Central memory CD8-positive, alpha-beta T cell (primary cell): ENCODE measurements around the gene HERC5.

ENCODE experiments used
- ATAC-seq: fragments of 150-1000 bp; cut with Tn5 transposase; replicated peaks from 2 replicates; pipeline ENCODE4 v1.10.0; 2022; ENCODE audit warnings: mild to moderate bottlenecking, moderate FRiP score, moderate number of reproducible peaks; ENCODE audit not compliant: poor library complexity, severe bottlenecking; ENCODE audit errors: extremely low read depth
- DNase-seq, 2 donors: peaks; one replicate each; pipeline ENCODE4 v3.0.0; 2021; ENCODE audit warnings: low spot score in 2 of 2
- H3K27ac Mint-ChIP-seq: one replicate; pipeline ENCODE4 v1.8.0; 2022; ENCODE audit warnings: low read depth, mild to moderate bottlenecking, moderate library complexity, mixed read lengths
- H3K27me3 Mint-ChIP-seq: one replicate; pipeline ENCODE4 v1.8.0; 2022; ENCODE audit warnings: mixed read lengths
- H3K36me3 Mint-ChIP-seq: one replicate; pipeline ENCODE4 v1.8.0; 2022; ENCODE audit warnings: mild to moderate bottlenecking, moderate library complexity, mixed read lengths; ENCODE audit not compliant: insufficient read depth
- H3K4me1 Mint-ChIP-seq: one replicate; pipeline ENCODE4 v1.8.0; 2022; ENCODE audit warnings: mixed read lengths
- H3K4me3 Mint-ChIP-seq: one replicate; pipeline ENCODE4 v1.8.0; 2022; ENCODE audit warnings: mild to moderate bottlenecking, moderate library complexity, mixed read lengths
- H3K9me3 Mint-ChIP-seq: one replicate; pipeline ENCODE4 v1.8.0; 2022; ENCODE audit warnings: mixed read lengths

HERC5 gene

DNA sequence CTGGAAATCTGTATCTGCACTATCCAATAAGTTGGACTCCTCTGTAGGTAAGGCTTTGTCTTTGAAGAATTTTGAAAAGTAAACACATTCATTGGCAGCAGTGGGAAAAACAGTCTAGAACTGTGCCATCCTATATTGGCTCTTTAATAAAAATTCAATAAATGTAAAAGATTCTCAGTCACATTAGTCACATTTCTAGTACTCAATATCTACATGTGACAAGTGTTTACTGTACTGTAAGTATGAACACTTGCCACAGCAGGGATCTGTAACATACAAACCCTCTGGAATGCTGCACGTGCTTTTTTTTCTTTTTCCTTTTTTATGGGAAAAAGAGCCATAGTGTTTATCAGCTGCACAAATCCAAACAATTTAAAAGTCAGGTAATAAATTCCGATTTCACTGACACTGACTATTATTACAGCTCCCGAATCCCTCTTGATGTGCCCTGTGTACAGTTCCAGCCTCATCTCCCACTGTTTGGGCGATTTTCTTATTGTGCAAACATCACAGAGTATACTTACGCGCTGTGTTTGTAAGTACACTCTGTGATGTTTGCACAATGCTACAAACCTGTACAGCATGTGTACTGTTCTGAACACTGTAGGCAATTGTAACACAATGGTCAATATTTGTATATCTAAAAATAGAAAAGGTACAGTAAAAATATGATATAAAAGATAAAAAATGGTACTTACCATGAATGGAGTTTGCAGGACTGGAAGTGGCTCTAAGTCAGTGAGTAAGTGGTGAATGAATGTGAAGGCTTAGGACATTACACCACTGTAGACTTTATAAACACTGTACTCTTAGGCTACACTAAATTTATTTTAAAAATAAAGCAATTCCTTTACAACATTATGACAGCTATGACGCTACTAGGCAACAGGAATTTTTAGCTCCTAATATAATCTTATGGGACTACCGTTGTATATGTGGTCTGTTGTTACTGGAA is 57.9 kb downstream of the HERC5 start:
- DNase-seq (no peak), ATAC-seq (no peak)
- H3K4me1 Mint-ChIP-seq = no peaks in the 10 kb centered on the region
- no peak overlapping the region for H3K27ac Mint-ChIP-seq
- no peak overlapping the region for H3K4me3 Mint-ChIP-seq
- peaks cover 4% of the 10 kb centered on the region for H3K36me3 Mint-ChIP-seq
- peaks cover 11% of the 10 kb centered on the region for H3K27me3 Mint-ChIP-seq
- H3K9me3 Mint-ChIP-seq = no peaks in the 10 kb centered on the region

DNA sequence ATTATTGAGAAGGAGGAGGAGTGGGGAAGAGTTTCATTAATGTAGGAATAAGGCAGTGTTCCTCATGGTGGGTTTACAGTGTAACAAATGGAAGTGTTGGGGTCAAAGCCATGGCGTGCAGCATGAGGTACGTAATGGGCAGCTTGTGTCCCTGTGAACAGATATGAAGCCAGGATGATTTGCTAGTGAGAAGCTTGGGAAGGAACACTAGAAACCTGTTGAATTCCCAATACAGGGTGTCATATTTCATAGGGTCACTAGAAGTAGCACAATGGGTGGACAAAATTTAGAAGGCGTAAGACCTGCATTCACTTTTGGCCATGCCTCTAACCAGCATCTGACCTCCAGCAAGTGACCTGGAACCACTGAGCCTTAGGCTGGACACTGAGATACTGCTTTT is 59.8 kb downstream of the HERC5 start:
- H3K4me3 Mint-ChIP-seq = no peak overlapping the region
- H3K27ac Mint-ChIP-seq = no peak overlapping the region
- DNase-seq = no peak
- H3K4me1 Mint-ChIP-seq = peaks cover 11% of the 10 kb centered on the region
- peaks cover 11% of the 10 kb centered on the region for H3K27me3 Mint-ChIP-seq
- ATAC-seq = no peak
- no peaks in the 10 kb centered on the region for H3K9me3 Mint-ChIP-seq
- peaks cover 7% of the 10 kb centered on the region for H3K36me3 Mint-ChIP-seq

DNA sequence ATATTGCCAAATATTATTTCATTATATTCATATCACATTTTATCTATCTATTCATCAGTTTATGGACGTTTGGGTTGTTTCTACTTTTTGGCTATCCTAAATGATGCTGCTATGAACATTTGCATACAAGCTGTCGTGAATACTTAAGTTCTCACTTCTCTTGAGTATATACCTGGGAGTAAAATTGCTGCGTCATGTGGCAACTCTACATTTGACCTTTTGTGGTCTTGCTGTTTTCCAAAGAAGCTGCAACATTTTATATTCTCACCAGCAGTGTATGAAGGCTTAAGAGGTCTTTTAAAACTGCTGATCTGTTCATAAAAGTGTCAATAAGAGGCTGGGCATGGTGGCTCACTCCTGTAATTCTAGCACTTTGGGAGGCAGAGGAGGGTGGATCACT is 60.9 kb downstream of the HERC5 start:
- Mint-ChIP-seq H3K27me3 (peaks cover 11% of the 10 kb centered on the region), H3K36me3 (peaks cover 8% of the 10 kb centered on the region), H3K4me3 (no peak overlapping the region), H3K27ac (no peak overlapping the region), H3K4me1 (peaks cover 22% of the 10 kb centered on the region), H3K9me3 (no peaks in the 10 kb centered on the region)
- ATAC-seq (no peak), DNase-seq (no peak)

DNA sequence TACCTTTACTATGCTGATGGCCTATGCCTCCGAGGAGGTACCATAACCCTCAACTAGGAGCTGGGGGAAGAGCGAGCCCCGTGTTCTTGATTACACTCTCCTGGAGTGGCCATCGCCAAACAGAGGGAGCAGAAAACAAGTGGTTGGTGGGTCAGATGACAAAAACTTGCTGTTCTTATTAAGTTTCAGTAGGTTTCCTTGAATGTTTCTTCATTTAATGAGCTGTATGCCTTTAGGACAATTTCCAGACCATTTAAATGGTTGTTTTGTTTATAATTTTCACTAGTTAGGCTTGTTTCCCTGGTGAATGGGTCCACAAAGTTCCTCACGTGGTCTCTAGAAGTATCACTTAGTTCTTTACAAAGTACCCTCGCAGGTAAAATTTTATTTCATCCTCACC is 62.0 kb downstream of the HERC5 start:
- no peak overlapping the region for H3K4me3 Mint-ChIP-seq
- ATAC-seq = no peak
- H3K36me3 Mint-ChIP-seq = peaks cover 10% of the 10 kb centered on the region
- H3K9me3 Mint-ChIP-seq = no peaks in the 10 kb centered on the region
- no peak overlapping the region for H3K27ac Mint-ChIP-seq
- no peak for DNase-seq
- H3K27me3 Mint-ChIP-seq = no peaks in the 10 kb centered on the region
- peaks cover 24% of the 10 kb centered on the region for H3K4me1 Mint-ChIP-seq

DNA sequence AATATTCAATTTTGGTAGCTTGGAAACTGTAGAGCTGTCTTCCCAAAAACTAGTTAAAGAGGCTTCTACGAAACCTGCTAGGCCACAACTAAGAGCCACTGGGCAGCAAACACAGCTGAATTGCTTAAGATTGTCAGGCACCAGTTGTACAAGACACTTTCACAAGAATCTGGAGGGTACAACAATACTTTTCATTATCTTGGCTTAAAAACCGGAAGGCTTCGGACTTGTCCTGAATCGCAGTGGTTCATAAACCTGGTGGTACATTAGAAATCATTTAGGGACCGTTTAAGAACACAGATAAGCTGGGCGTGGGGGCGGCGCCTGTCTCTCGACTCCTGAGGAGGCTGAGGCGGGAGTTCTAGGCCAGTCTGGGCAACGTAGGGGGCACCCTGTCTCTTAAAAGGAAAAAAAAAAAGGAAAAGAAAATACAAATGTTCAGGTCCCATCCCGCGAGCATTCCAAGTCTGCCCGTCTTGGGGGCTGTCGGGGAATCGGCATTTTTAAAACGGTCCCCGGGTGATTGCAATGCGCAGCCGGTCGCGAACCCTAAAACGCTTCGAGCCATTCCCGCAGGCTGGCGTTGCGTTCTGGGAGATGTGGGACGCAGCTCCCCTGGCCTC is 65.9 kb downstream of the HERC5 start:
- no peaks in the 10 kb centered on the region for H3K27me3 Mint-ChIP-seq
- DNase-seq = no peak
- peak overlapping the region; percentile 97 for H3K4me3 Mint-ChIP-seq
- H3K36me3 Mint-ChIP-seq = peaks cover 9% of the 10 kb centered on the region
- peak; percentile 41 for ATAC-seq
- peak overlapping the region; percentile 99 for H3K27ac Mint-ChIP-seq
- H3K9me3 Mint-ChIP-seq = no peaks in the 10 kb centered on the region
- H3K4me1 Mint-ChIP-seq = peaks cover 24% of the 10 kb centered on the region

DNA sequence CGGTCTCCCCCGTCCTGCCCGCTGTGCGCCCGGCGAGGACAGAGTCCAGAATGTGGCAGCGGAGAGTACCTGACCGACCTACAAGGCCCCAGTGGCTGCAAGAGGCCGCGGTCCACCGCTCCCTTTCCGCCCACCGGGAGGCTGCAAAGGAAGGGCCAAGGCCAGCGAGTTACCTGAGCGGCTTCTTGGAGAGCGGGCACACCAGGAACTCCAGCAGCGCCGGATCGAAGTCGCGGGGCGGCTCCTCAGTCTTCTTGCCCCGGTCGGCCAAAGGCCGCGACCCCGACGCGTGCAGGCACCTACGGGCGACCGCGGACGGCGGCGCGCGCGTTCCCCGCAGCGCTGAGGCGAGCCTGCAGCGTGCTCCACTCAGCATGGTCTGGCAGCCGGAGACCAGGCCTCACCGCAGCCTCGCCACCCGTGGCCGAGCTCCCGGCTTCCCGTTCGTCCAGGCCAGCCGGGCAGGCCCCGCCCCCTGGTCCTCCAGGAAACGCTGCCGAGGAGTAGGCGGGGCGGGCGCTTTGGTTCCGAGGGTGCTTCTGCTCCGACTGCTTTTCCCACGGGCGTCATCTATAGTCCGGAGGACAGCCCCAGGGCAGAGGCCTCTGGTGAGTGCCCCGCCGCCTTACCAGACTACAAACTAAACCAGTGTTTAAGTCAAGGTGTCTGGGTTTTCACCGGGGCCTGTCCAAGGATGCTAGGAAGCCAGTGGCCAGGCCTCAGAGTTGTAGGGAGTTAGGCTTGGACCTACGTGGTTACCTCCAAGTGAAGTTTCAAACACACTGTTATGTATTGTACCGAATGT is 66.6 kb downstream of the HERC5 start, which contains the start of gene PYURF:
PYURF (minus strand) TSS at position 452 of the 805 bp plus-strand sequence; CDS start at position 376, 76 bp downstream.
- peak within 1 kb of the TSS; percentile 99 for H3K27ac Mint-ChIP-seq
- peaks cover 24% of the 10 kb centered on the region for H3K4me1 Mint-ChIP-seq
- H3K27me3 Mint-ChIP-seq = no peaks in the 10 kb centered on the region
- H3K9me3 Mint-ChIP-seq = no peaks in the 10 kb centered on the region
- peaks cover 9% of the 10 kb centered on the region for H3K36me3 Mint-ChIP-seq
- DNase-seq = peak; percentile 29 to 37
- peak within 1 kb of the TSS; percentile 97 for H3K4me3 Mint-ChIP-seq
- peak; percentile 69 for ATAC-seq

DNA sequence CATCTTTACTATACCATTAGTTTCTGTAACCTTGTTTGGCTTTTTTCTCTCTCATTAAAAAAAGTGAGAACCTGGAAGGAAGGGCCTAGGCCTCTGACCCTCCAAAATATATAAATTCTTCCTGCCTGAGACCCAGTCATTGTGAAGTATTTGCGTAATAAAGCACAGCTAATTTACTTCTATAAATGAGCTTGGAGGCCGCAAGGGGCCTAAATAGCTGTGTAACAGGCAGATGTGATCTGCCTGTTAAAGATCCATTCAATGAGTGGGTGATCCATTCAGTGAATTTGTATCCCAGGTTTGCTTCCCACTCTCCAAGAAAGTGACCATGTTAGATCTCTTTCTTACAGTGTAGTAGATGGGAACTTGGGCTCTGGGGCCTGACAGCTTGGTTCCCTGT is 67.3 kb downstream of the HERC5 start:
- Mint-ChIP-seq H3K9me3 (no peaks in the 10 kb centered on the region), H3K27ac (peak overlapping the region; percentile 99), H3K4me1 (peaks cover 24% of the 10 kb centered on the region), H3K4me3 (peak overlapping the region; percentile 97), H3K27me3 (no peaks in the 10 kb centered on the region), H3K36me3 (peaks cover 9% of the 10 kb centered on the region)
- ATAC-seq (no peak), DNase-seq (no peak)

DNA sequence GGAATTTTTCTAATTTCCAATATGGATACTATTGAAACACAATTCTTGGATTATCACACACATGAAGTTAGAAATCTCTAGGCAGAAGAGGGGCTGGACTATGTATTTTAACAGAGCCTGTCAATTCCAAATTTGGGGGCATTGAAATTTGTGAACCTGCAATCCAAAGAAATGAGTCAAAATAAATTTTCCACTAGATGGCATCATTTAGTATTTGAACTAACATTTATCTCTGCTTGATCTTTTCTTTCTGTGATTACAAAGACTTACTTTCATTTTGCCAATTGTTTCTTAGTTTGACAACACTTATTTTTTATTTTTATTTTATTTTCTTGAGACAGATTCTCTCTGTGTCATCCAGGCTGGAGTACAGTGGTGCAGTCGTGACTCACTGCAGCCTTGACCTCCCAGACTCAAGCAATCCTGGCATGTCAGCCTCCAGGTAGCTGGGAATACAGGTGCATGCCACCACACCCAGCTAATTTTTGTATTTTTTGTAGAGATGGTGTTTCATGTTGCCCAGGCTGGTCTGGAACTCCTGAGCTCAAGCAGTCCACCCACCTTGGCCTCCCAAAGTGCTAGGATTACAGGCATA is 69.4 kb downstream of the HERC5 start:
- DNase-seq (no peak), ATAC-seq (no peak)
- Mint-ChIP-seq H3K4me1 (peaks cover 17% of the 10 kb centered on the region), H3K27ac (peak overlapping the region; percentile 53), H3K27me3 (no peaks in the 10 kb centered on the region), H3K36me3 (peaks cover 5% of the 10 kb centered on the region), H3K4me3 (no peak overlapping the region), H3K9me3 (no peaks in the 10 kb centered on the region)

DNA sequence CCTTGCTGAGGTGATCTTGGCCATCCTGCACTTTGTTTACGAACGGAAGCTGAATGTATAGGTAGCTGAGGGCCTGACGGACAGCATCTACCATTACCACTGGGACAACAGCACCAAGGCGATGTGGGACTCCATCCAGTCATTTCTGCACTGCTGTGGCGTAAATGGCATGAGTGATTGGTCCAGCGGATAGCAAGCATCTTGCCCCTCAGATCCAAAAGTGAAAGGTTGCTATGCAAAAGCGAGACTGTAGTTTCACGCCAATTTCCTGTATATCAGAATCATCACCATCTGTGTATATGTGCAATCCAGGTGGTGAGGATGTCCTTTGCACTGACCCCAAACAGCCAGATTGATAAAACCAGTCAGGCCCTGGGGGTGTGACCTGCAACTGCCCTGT is 70.9 kb downstream of the HERC5 start:
- no peak for DNase-seq
- ATAC-seq = no peak
- H3K27ac Mint-ChIP-seq = no peak overlapping the region
- no peak overlapping the region for H3K4me3 Mint-ChIP-seq
- H3K27me3 Mint-ChIP-seq = no peaks in the 10 kb centered on the region
- no peaks in the 10 kb centered on the region for H3K9me3 Mint-ChIP-seq
- peaks cover 5% of the 10 kb centered on the region for H3K36me3 Mint-ChIP-seq
- H3K4me1 Mint-ChIP-seq = peaks cover 3% of the 10 kb centered on the region

DNA sequence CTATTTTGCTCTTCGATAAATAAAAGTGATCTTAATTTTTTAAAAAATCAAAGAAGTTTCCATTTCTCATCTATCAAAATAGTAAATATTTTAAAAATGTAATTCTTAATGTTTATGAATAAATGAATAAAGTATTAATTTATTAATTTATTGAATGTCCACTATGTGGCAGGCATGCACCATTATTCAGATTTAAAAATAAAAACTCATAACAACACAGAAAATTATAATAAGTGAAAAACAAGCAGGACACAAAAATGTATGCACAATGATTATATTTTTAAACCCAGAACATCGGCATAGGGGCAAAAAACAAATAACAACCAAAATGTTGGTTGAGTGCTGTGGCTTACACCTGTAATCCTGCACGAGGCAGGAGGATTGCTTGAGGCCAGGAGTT is 71.9 kb downstream of the HERC5 start:
- no peaks in the 10 kb centered on the region for H3K4me1 Mint-ChIP-seq
- ATAC-seq (no peak), DNase-seq (no peak)
- no peaks in the 10 kb centered on the region for H3K27me3 Mint-ChIP-seq
- no peak overlapping the region for H3K27ac Mint-ChIP-seq
- H3K4me3 Mint-ChIP-seq = no peak overlapping the region
- H3K36me3 Mint-ChIP-seq = peaks cover 2% of the 10 kb centered on the region
- H3K9me3 Mint-ChIP-seq = no peaks in the 10 kb centered on the region

DNA sequence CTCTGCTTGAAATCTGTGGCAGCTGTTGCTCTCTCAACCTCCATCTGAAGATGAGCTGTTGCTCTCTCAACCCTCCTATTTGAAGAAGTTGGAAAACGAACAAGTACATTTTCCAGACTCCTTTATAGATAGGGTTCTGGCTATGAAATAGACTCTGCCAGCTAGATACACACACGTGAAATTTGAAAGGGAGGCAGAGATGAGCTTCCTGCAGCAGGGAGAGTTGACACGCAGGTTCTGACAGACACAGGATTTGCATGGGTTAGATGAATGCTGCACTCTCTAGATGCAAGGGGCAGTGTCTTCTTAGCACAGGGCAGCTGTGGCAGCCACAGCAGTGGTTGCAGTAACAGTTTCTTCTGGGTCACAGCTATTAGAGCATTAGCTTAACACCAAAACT is 74.6 kb downstream of the HERC5 start:
- Mint-ChIP-seq H3K9me3 (no peaks in the 10 kb centered on the region), H3K27me3 (no peaks in the 10 kb centered on the region), H3K36me3 (no peaks in the 10 kb centered on the region), H3K4me1 (no peaks in the 10 kb centered on the region), H3K4me3 (no peak overlapping the region), H3K27ac (no peak overlapping the region)
- ATAC-seq (no peak), DNase-seq (no peak)

DNA sequence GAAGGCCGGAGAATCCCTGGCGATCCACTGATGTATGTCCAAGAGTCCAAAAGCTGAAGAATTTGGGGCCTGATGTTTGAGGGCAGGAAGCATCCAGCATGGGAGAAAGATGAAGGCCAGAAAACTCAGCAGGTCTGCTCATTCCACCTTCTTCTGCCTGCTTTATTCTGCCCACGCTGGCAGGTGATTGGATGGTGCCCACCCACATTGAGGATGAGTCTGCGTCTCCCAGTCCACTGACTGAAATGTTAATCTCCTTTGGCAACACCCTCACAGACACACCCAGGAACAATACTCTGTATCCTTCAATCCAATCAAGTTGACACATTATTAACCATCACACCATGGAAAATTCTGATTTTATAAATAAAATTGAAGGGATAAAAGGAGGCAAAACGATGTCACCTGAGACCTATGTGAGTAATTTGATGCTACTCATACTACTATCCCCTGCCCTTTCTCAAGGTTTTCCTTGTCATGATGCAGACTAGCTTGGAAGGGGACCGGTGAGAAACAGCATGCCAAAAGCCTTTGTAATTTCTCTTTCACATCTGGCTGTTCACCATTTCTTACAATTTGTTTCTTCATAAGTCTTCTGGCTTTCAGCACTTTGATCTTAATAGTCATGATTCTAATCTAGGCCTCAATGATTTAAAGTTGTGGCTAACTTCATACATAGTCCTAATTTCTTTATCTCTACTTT is 76.3 kb downstream of the HERC5 start:
- H3K4me3 Mint-ChIP-seq = no peak overlapping the region
- no peak for DNase-seq
- H3K27ac Mint-ChIP-seq = no peak overlapping the region
- no peaks in the 10 kb centered on the region for H3K4me1 Mint-ChIP-seq
- ATAC-seq = no peak
- no peaks in the 10 kb centered on the region for H3K9me3 Mint-ChIP-seq
- no peaks in the 10 kb centered on the region for H3K27me3 Mint-ChIP-seq
- H3K36me3 Mint-ChIP-seq = no peaks in the 10 kb centered on the region
